Bronchial epithelial cell (primary cell): ENCODE results near the gene SLC26A11. TPM values are rescaled to one million over a fixed set of nuclear protein-coding genes. Genes with fewer than 3 reads are reported as not detected.

ENCODE experiments used
- DNase-seq: peaks from one replicate; pipeline ENCODE4 v3.0.0-alpha.2; 2010; ENCODE audit warnings: low read depth
- FAIRE-seq: peaks from 2 replicates; lab custom pipeline; 2011; peaks lifted over from hg19 to GRCh38; lab: Jason Lieb, UNC
- H3K27me3 ChIP-seq: 2 replicates; pipeline ENCODE4 v1.5.1; 2011; ENCODE audit warnings: low read length; ENCODE audit not compliant: control insufficient read depth, insufficient read depth
- H3K36me3 ChIP-seq: 2 replicates; pipeline ENCODE4 v1.5.1; 2011; ENCODE audit warnings: low read length; ENCODE audit not compliant: control insufficient read depth, insufficient read depth
- H3K4me3 ChIP-seq: 2 replicates; pipeline ENCODE4 v1.5.1; 2011; ENCODE audit warnings: mild to moderate bottlenecking, low read depth, low read length, control low read depth
- CTCF ChIP-seq: IDR thresholded peaks from 2 replicates; pipeline ENCODE4 v1.5.1; 2011; ENCODE audit warnings: mild to moderate bottlenecking, moderate library complexity, low read length, control low read depth, inconsistent platforms; ENCODE audit not compliant: insufficient read depth, severe bottlenecking
- total RNA-seq: library from RNA; depleted of rRNA; stranded (reverse); fragments of >200 nt; gene quantifications from 2 replicates; pipeline ENCODE4 v1.2.1, GENCODE V29; 2014

The SLC26A11 gene
- total RNA-seq, 1 donor from 2014 or later, result 1.3 TPM

GRCh38 chr17:80232438-80232837 is 12.2 kb downstream of the SLC26A11 start:
- TF ChIP-seq CTCF, result no peak
- H3K27me3 ChIP-seq, result no peaks in the 10 kb centered on the region
- no peak for FAIRE-seq
- H3K4me3 ChIP-seq, result no peak overlapping the region
- no peaks in the 10 kb centered on the region for H3K36me3 ChIP-seq
- no peak for DNase-seq

- no peaks in the 10 kb centered on the region for H3K27me3 ChIP-seq
- no peak overlapping the region for H3K4me3 ChIP-seq
- FAIRE-seq, result no peak
- TF ChIP-seq CTCF, result no peak
- H3K36me3 ChIP-seq, result no peaks in the 10 kb centered on the region
- no peak for DNase-seq
Measured at GRCh38 chr17:80233202-80233601, 13.0 kb downstream of the SLC26A11 start.

GRCh38 chr17:80236911-80237310 is 16.7 kb downstream of the SLC26A11 start:
- DNase-seq, result no peak
- FAIRE-seq, result no peak
- Histone ChIP-seq H3K36me3 (no peaks in the 10 kb centered on the region), H3K4me3 (no peak overlapping the region), H3K27me3 (no peaks in the 10 kb centered on the region)
- no peak for TF ChIP-seq CTCF

GRCh38 chr17:80237386-80237785 is 17.2 kb downstream of the SLC26A11 start:
- FAIRE-seq, result no peak

GRCh38 chr17:80242505-80242904 is 22.3 kb downstream of the SLC26A11 start:
- H3K27me3 ChIP-seq, result no peaks in the 10 kb centered on the region
- no peak for FAIRE-seq

More at GRCh38 chr17:80237386-80237785, 17.2 kb downstream of the SLC26A11 start:
- DNase-seq, result no peak
- Histone ChIP-seq H3K27me3 (no peaks in the 10 kb centered on the region), H3K4me3 (no peak overlapping the region), H3K36me3 (no peaks in the 10 kb centered on the region)
- TF ChIP-seq CTCF, result no peak

More at GRCh38 chr17:80242505-80242904, 22.3 kb downstream of the SLC26A11 start:
- H3K36me3 ChIP-seq, result no peaks in the 10 kb centered on the region
- H3K4me3 ChIP-seq, result no peak overlapping the region
- no peak for TF ChIP-seq CTCF
- no peak for DNase-seq
